ENCODE data around the gene CRMP1.

DNA sequence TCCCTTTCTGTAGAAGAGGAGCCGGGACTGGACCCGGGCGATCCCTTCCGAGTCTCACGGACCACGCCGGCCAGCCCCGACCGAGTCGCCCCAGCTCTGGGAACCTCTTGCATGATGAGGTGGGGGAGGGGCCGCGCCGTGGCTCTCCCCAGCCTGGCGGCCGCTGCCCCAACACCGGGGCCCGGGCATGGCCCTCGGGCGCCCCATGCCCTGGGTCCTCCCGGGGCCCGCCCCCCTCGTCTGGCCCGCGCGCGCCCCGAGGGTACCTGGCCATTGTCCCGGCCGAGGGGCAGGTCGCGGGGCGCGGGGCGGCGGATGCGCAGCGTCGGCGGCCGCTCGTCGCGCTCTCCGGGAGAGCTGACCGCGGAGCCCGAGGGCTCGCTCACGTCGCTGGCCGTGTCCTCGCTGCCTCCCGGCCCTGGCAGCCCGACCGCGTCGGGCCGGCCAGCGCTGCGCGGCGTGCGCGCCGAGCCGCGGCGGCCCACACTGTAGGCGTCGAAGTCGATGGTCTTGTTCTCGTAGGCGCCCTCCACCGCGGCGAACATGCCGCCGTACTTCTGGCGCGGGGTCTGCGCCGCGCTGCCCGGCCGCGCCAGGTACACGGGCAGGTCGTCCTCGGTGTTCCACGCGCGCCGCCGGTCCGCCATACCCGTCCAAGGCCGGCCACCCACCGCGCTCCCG, 423 bp downstream of the CRMP1 start:
- no peak for TF ChIP-seq POLR2AphosphoS5 (IDR thresholded peaks at IDR 0.05; ENCODE audit: low read depth, low read length)
- no peak for TF ChIP-seq SIN3A (IDR thresholded peaks at IDR 0.05; ENCODE audit: borderline replicate concordance, insufficient read depth, low read length)
- no peak for TF ChIP-seq TAF1 (IDR thresholded peaks at IDR 0.05; ENCODE audit: borderline replicate concordance, insufficient read depth, low read length)
- no peak for TF ChIP-seq FOXP2 (optimal IDR thresholded peaks at IDR 0.05; ENCODE audit: borderline replicate concordance, extremely low read depth, extremely low read length, insufficient read depth)
- TF ChIP-seq, protein P1, sequence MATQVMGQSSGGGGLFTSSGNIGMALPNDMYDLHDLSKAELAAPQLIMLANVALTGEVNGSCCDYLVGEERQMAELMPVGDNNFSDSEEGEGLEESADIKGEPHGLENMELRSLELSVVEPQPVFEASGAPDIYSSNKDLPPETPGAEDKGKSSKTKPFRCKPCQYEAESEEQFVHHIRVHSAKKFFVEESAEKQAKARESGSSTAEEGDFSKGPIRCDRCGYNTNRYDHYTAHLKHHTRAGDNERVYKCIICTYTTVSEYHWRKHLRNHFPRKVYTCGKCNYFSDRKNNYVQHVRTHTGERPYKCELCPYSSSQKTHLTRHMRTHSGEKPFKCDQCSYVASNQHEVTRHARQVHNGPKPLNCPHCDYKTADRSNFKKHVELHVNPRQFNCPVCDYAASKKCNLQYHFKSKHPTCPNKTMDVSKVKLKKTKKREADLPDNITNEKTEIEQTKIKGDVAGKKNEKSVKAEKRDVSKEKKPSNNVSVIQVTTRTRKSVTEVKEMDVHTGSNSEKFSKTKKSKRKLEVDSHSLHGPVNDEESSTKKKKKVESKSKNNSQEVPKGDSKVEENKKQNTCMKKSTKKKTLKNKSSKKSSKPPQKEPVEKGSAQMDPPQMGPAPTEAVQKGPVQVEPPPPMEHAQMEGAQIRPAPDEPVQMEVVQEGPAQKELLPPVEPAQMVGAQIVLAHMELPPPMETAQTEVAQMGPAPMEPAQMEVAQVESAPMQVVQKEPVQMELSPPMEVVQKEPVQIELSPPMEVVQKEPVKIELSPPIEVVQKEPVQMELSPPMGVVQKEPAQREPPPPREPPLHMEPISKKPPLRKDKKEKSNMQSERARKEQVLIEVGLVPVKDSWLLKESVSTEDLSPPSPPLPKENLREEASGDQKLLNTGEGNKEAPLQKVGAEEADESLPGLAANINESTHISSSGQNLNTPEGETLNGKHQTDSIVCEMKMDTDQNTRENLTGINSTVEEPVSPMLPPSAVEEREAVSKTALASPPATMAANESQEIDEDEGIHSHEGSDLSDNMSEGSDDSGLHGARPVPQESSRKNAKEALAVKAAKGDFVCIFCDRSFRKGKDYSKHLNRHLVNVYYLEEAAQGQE (IDR thresholded peaks at IDR 0.05; ENCODE audit: insufficient read depth in 1 of 2, low read depth in 2 of 2, low read length in 2 of 2) = no peak
